ENCODE data around the gene ROBO2.

The ROBO2 gene

DNA sequence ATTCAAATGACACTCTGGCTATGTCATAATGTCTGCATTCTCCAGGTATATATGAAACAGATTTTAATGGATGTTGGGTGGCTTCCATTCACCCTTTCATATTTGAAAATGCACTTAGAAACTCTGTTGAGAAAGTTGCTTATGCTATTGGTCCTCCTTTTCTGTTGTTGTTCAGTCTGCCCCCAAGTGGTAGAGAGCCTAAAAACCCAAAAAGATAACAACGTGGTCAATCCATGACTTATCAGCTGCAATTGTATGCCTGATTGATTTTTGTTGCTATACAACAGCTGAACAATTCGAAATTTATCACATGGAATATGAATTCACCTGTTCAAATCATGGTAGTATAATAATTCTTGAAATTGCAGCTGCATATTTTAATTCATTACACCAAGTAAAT lies 279.8 kb downstream of the ROBO2 start:
- Histone ChIP-seq H3K4me3 (no peak overlapping the region), H3K27ac (no peak overlapping the region)
- DNase-seq (ENCODE audit: low spot score): no peak
- no peak for TF ChIP-seq CTCF (IDR thresholded peaks at IDR 0.05)

DNA sequence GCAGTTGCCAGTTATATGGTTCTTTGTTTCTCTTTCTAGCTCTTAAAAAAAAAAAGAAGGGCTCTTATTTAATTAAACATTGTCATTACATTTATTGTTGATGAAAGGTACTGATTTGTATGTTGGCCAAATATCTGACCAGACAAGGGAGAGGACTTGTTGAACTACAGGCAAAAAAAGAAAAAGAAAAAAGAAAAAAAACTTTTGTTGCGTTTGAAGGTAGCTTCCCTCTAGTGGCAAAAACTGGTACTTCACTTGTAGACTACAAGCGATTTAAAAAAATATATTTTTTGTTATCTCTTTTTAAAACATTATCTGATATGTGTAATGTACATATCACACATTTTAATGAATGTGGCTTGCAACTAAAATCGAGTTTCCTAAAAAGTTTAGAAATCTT lies 280.6 kb downstream of the ROBO2 start:
- no peak overlapping the region for H3K27ac ChIP-seq
- H3K4me3 ChIP-seq: no peak overlapping the region
- DNase-seq (ENCODE audit: low spot score): no peak
- peak; percentile 31 for TF ChIP-seq CTCF (IDR thresholded peaks at IDR 0.05)

DNA sequence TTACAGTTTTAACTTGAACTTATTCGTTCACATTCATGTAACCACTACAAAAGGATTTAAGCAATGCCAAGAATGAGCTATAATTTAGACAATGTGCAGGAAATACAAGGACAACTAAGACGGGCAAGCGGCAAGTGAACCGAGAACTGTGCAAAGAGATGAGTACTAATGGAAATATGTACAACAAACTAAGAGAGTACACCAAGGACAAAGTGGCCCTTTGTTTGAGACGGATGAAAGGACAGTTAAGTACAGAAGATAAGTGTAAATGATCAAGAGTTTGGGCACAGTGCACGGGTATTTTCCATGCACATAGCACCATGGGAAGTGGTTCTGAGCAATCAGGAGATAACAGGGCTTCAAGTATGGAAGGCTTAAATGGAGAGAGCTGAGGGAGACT lies 281.7 kb downstream of the ROBO2 start:
- no peak for DNase-seq (ENCODE audit: low spot score)
- Histone ChIP-seq H3K4me3 (no peak overlapping the region), H3K27ac (no peak overlapping the region)
- no peak for TF ChIP-seq CTCF (IDR thresholded peaks at IDR 0.05)

GRCh38 chr3:77323626-77324025 lies 283.7 kb downstream of the ROBO2 start:
- H3K27ac ChIP-seq: peak overlapping the region in 1 of 2 donors; percentile 60
- H3K4me3 ChIP-seq: no peak overlapping the region
- TF ChIP-seq CTCF (IDR thresholded peaks at IDR 0.05): no peak
- DNase-seq (ENCODE audit: low spot score): no peak

GRCh38 chr3:77324105-77324504 lies 284.2 kb downstream of the ROBO2 start:
- DNase-seq (ENCODE audit: low spot score): no peak
- Histone ChIP-seq H3K4me3 (no peak overlapping the region), H3K27ac (peak overlapping the region in 1 of 2 donors; percentile 60)
- TF ChIP-seq CTCF (IDR thresholded peaks at IDR 0.05): no peak

DNA sequence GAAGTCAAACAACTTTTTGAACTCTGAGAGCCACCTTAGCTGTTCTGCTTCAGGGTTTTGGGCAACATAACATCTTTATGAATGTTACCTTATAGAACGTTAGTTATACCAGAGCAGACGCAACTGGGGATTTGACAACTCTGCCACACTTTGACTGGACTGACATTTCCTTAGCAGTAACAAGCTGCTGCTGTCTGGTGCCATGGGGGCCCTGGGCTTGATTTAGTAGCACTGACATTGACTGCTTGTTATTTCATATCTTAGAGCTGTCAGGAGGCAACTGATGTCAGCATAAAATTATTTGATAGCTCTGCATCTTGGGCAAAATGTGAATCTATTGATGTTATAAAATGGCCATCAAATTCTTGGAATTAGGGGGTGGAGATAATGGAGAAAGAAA lies 285.4 kb downstream of the ROBO2 start:
- H3K27ac ChIP-seq: no peak overlapping the region
- no peak overlapping the region for H3K4me3 ChIP-seq
- DNase-seq (ENCODE audit: low spot score): no peak
- TF ChIP-seq CTCF (IDR thresholded peaks at IDR 0.05): no peak

GRCh38 chr3:77325702-77326101 lies 285.8 kb downstream of the ROBO2 start:
- Histone ChIP-seq H3K27ac (no peak overlapping the region), H3K4me3 (no peak overlapping the region)
- no peak for TF ChIP-seq CTCF (IDR thresholded peaks at IDR 0.05)
- DNase-seq (ENCODE audit: low spot score): no peak
